GM21360 (cell line): ENCODE results near the gene PIM2.
"Not testable (repeated sequence)": the region's sequence is repeated elsewhere in the genome, so short reads cannot be mapped to it uniquely, and the experiment has no call there.

Source experiments
- ATAC-seq: cut with Tn5 transposase; IDR thresholded peaks from one replicate; pipeline ENCODE4 v1.9.1; 2021; ENCODE audit warnings: mild to moderate bottlenecking, moderate library complexity; ENCODE audit not compliant: unreplicated experiment

PIM2 gene

DNA sequence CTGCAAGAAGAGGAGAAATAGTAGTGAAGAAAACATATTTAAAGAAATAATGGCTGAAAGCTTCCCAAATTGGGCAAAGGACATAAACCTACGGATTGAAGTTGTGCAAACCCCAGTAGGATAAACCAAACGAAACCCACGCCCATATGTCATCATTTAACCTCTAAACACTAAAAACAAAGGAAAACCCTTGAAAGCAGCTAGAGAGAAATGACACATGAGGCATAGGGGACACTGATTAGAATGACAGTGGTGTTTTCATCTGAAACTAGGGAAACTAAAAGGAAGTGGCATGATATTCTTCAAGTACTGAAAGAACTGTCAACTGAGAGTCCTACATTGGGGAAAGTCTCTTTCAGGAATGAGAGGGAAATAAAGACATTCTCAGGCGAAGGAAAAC is 41.9 kb downstream of the PIM2 start:
- not testable (repeated sequence) for ATAC-seq

DNA sequence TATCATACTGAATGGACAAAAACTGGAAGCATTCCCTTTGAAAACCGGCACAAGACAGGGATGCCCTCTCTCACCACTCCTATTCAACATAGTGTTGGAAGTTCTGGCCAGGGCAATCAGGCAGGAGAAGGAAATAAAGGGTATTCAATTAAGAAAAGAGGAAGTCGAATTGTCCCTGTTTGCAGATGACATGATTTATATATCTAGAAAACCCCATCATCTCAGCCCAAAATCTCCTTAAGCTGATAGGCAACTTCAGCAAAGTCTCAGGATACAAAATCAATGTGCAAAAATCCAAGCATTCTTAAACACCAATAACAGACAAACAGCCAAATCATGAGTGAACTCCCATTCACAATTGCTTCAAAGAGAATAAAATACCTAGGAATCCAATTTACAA is 46.8 kb downstream of the PIM2 start:
- not testable (repeated sequence) for ATAC-seq

DNA sequence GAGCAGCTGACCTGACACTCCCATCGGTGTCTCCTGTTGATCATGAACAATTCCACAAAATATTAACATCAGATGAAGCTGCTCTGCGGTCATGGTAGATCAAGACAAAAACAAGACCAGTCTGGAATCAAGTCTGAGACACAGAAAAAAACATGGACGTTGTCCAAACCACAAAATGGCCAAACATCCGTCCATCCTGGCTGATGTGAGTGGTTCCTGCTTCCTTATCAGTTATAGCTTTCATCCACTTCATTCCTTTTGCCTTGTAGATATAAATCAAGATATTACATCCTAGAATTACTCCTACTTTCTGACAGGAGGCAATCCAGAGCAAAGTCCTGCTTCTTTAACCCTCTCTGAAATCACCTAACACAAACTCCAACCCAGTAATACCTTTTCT is 54.6 kb downstream of the PIM2 start:
- no peak for ATAC-seq
